Panc1 (cell line): ENCODE results near the gene PLPPR5. TPM values are rescaled to one million over a fixed set of nuclear protein-coding genes. Genes with fewer than 3 reads are reported as not detected.

ENCODE experiments used
- ATAC-seq: fragments of 200-7000 bp; cut with Tn5 transposase; 2 replicates; pipeline ENCODE4 v1.9.1; 2020; ENCODE audit warnings: mild to moderate bottlenecking, moderate library complexity
- BruUV-seq: library from RNA; stranded (reverse); fragments of 400-500 nt; replicated peaks from 2 replicates; lab custom pipeline; 2021; lab: Mats Ljungman, UMichigan
- CTCF ChIA-PET: fragments of 300-600 bp; sonication (Branson Sonifier 250); formaldehyde crosslinking; loops from one replicate; lab custom pipeline; 2022; ENCODE audit warnings: antibody characterized with exemption; lab: Charles Lee
- POLR2A ChIA-PET: fragments of 300-600 bp; sonication (Branson Sonifier 250); formaldehyde crosslinking; loops from one replicate; lab custom pipeline; 2022; ENCODE audit warnings: antibody characterized with exemption; lab: Charles Lee
- DNase-seq: peaks from one replicate; pipeline ENCODE4 v3.0.0-alpha.2; 2010; ENCODE audit warnings: low read depth, low spot score
- H3K27ac ChIP-seq: 2 replicates; pipeline ENCODE4 v1.5.1; 2011; ENCODE audit warnings: mild to moderate bottlenecking, low read length, inconsistent platforms
- H3K27me3 ChIP-seq: fragments of 200-500 bp; sonication (Bioruptor generic); 2 replicates; pipeline ENCODE4 v1.6.0; 2014; ENCODE audit warnings: low read length, inconsistent platforms; ENCODE audit not compliant: control insufficient read depth, insufficient read depth
- H3K36me3 ChIP-seq: fragments of 200-500 bp; sonication (Bioruptor generic); 2 replicates; pipeline ENCODE4 v1.5.1; 2014; ENCODE audit warnings: inconsistent platforms, mild to moderate bottlenecking, low read length, moderate library complexity; ENCODE audit not compliant: control insufficient read depth, insufficient read depth
- H3K4me1 ChIP-seq: 2 replicates; pipeline ENCODE4 v1.5.1; 2011; ENCODE audit warnings: inconsistent platforms, mild to moderate bottlenecking, low read length, moderate library complexity; ENCODE audit not compliant: control insufficient read depth, insufficient read depth
- H3K4me3 ChIP-seq, 2 experiments: 2 replicates each; pipeline ENCODE4 v1.5.1; 2011 to 2012; ENCODE audit warnings: low read depth in 2 of 2, low read length in 2 of 2, mild to moderate bottlenecking in 2 of 2, inconsistent platforms in 1 of 2, moderate library complexity in 1 of 2
- H3K9me3 ChIP-seq: fragments of 200-500 bp; sonication (Bioruptor generic); 2 replicates; pipeline ENCODE4 v1.5.1; 2014; ENCODE audit warnings: low read depth, mild to moderate bottlenecking, inconsistent platforms, low read length, moderate library complexity; ENCODE audit not compliant: control insufficient read depth, insufficient read depth
- CTCF ChIP-seq: fragments of 450-650 bp; IDR thresholded peaks from 2 replicates; pipeline ENCODE4 v1.5.1; 2017; ENCODE audit warnings: mild to moderate bottlenecking
- POLR2AphosphoS5 ChIP-seq: IDR thresholded peaks from 2 replicates; pipeline ENCODE4 v1.6.1; 2012; ENCODE audit warnings: mild to moderate bottlenecking, low read depth, low read length, moderate library complexity
- REST ChIP-seq, 2 experiments: IDR thresholded peaks; 2 replicates each; pipeline ENCODE4 v1.6.1; 2011 to 2012; ENCODE audit warnings: low read depth in 2 of 2, control low read depth in 1 of 2, low read length in 1 of 2, mild to moderate bottlenecking in 1 of 2, moderate library complexity in 1 of 2; ENCODE audit not compliant: insufficient read depth in 1 of 2
- SIN3A ChIP-seq: IDR thresholded peaks from 2 replicates; pipeline ENCODE4 v1.6.1; 2012; ENCODE audit warnings: low read depth, mild to moderate bottlenecking, low read length, moderate library complexity, borderline replicate concordance; ENCODE audit not compliant: insufficient read depth
- TCF7L2 ChIP-seq: IDR thresholded peaks from 2 replicates; pipeline ENCODE4 v1.6.1; 2011; ENCODE audit warnings: mild to moderate bottlenecking, low read depth, low read length, inconsistent platforms
- in situ Hi-C: cut with HindIII; loops from 2 replicates; pipeline ENCODE4 v1.10.0; 2016; ENCODE audit warnings: low sequenced_read_pairs, low pct_unique_long_range_greater_than_20kb
- intact Hi-C: fragments of 100-400 bp; cut with micrococcal nuclease; formaldehyde crosslinking; loops from one replicate; pipeline ENCODE4 v1.10.0; 2022; ENCODE audit not compliant: unreplicated experiment
- total RNA-seq: library from RNA; stranded (reverse); gene quantifications from one replicate; pipeline ENCODE4 v1.2.1, GENCODE V29; 2021; ENCODE audit not compliant: unreplicated experiment

PLPPR5 gene
- total RNA-seq, 1 experiment from 2014 or later: not detected

- H3K36me3 ChIP-seq: no peaks in the 10 kb centered on the region
- ChIA-PET CTCF (no interaction called here), POLR2A (no interaction called here)
- TF ChIP-seq REST (IDR thresholded peaks at IDR 0.05; ENCODE audit: insufficient read depth in 1 of 2, low read depth in 2 of 2, low read length in 1 of 2): no peak
- no peak for TF ChIP-seq CTCF
- TF ChIP-seq POLR2AphosphoS5: no peak
- TF ChIP-seq TCF7L2: no peak
- no peak for TF ChIP-seq SIN3A
- ATAC-seq (no peak), DNase-seq (no peak)
- H3K4me1 ChIP-seq: no peaks in the 10 kb centered on the region
- no peak overlapping the region for H3K27ac ChIP-seq
- intact Hi-C loops (no loop called here), in situ Hi-C loops (no loop called here)
- no peaks in the 10 kb centered on the region for H3K9me3 ChIP-seq
- no TSS peak for BruUV-seq
- no peak overlapping the region for H3K4me3 ChIP-seq
- no peaks in the 10 kb centered on the region for H3K27me3 ChIP-seq
These were observed 107.2 kb downstream of the PLPPR5 start for GRCh38 chr1:98897479-98897878.

GRCh38 chr1:98896711-98897445 lies 107.8 kb downstream of the PLPPR5 start:
- Histone ChIP-seq H3K36me3 (no peaks in the 10 kb centered on the region), H3K9me3 (no peaks in the 10 kb centered on the region), H3K27ac (no peak overlapping the region), H3K4me3 (no peak overlapping the region), H3K4me1 (no peaks in the 10 kb centered on the region), H3K27me3 (no peaks in the 10 kb centered on the region)
- CTCF ChIA-PET: no interaction called here
- TF ChIP-seq REST (IDR thresholded peaks at IDR 0.05; ENCODE audit: insufficient read depth in 1 of 2, low read depth in 2 of 2, low read length in 1 of 2) (no peak), CTCF (no peak), POLR2AphosphoS5 (no peak), SIN3A (no peak), TCF7L2 (no peak)
- POLR2A ChIA-PET: no interaction called here
- no peak for ATAC-seq
- in situ Hi-C loops: no loop called here
- BruUV-seq: no TSS peak
- intact Hi-C loops: no loop called here
- DNase-seq: no peak
